HepG2 (cell line): Measurements from ENCODE around the gene HNRNPF. TPM values are rescaled to one million over a fixed set of nuclear protein-coding genes. Genes with fewer than 3 reads are reported as not detected.
"Not testable (repeated sequence)": the region's sequence is repeated elsewhere in the genome, so short reads cannot be mapped to it uniquely, and the experiment has no call there.

Source experiments
- ATAC-seq: fragments of 200-7000 bp; cut with Tn5 transposase; 3 replicates; pipeline ENCODE4 v1.9.1; 2020; ENCODE audit warnings: mild to moderate bottlenecking, moderate library complexity
- BruUV-seq: library from RNA; stranded (reverse); fragments of 400-500 nt; replicated peaks from 2 replicates; lab custom pipeline; 2021; lab: Mats Ljungman, UMichigan
- CTCF ChIA-PET: fragments of 300-600 bp; formaldehyde crosslinking; extraction: SDS; loops from one replicate; lab custom pipeline; 2021; ENCODE audit warnings: low total read pairs, inconsistent platforms, low intra/inter-chr PET ratio; lab: Yijun Ruan, JAX
- POLR2A ChIA-PET: fragments of 350-600 bp; sonication (Branson Sonifier 250); formaldehyde crosslinking; loops from one replicate; lab custom pipeline; 2020; ENCODE audit warnings: antibody characterized with exemption, inconsistent platforms; lab: Yijun Ruan, JAX
- DNase-seq: peaks from one replicate; pipeline ENCODE4 v3.0.0-alpha.2; 2015; ENCODE audit warnings: low spot score
- FAIRE-seq: peaks from 3 replicates; lab custom pipeline; 2011; peaks lifted over from hg19 to GRCh38; lab: Jason Lieb, UNC
- H2AFZ ChIP-seq: one replicate; pipeline ENCODE4 v1.6.1; 2011; ENCODE audit warnings: low read length, inconsistent platforms
- H3K27ac ChIP-seq: fragments of 300-600 bp; 3 replicates; pipeline ENCODE4 v1.8.0; 2011; ENCODE audit warnings: mixed run types, mild to moderate bottlenecking, mixed read lengths, low read length, inconsistent platforms; ENCODE audit not compliant: insufficient read depth; ENCODE audit errors: extremely low read length
- H3K27me3 ChIP-seq, 2 experiments: fragments of 200-600 bp in 1 of 2; 2 replicates in 1 of 2; 3 replicates in 1 of 2; pipeline versions ENCODE4 v1.6.0 to v1.8.0; 2011; ENCODE audit warnings: low read length in 2 of 2, mild to moderate bottlenecking in 2 of 2, moderate library complexity in 2 of 2, inconsistent platforms in 1 of 2; ENCODE audit not compliant: insufficient read depth in 2 of 2, control insufficient read depth in 1 of 2
- H3K36me3 ChIP-seq, 2 experiments: fragments of 200-600 bp in 1 of 2; replicated peaks in 1 of 2; 2 replicates in 1 of 2; 3 replicates in 1 of 2; pipeline versions ENCODE4 v1.5.1 to v1.8.0; 2011; ENCODE audit warnings: low read length in 2 of 2, inconsistent platforms in 1 of 2; ENCODE audit not compliant: insufficient read depth in 2 of 2, control insufficient read depth in 1 of 2
- H3K4me1 ChIP-seq: 2 replicates; pipeline ENCODE4 v1.5.1; 2012; ENCODE audit warnings: low read length, inconsistent platforms; ENCODE audit not compliant: insufficient read depth
- H3K4me2 ChIP-seq: 2 replicates; pipeline ENCODE4 v1.6.0; 2011; ENCODE audit warnings: low read depth, low read length, inconsistent platforms
- H3K4me3 ChIP-seq, 3 experiments: fragments of 200-600 bp in 1 of 3; sonication (generic), shearing (Covaris generic) in 1 of 3; replicated peaks in 1 of 3; 2 replicates each; pipeline ENCODE4 v1.5.1; 2011 to 2016; ENCODE audit warnings: low read length in 3 of 3, inconsistent platforms in 2 of 3, low read depth in 2 of 3, mild to moderate bottlenecking in 2 of 3, control low read depth in 1 of 3, mixed read lengths in 1 of 3; ENCODE audit not compliant: insufficient read depth in 1 of 3
- H3K79me2 ChIP-seq: one replicate; pipeline ENCODE4 v1.6.1; 2011; ENCODE audit warnings: low read length, inconsistent platforms; ENCODE audit not compliant: insufficient read depth
- H3K9ac ChIP-seq: 2 replicates; pipeline ENCODE4 v1.6.0; 2011; ENCODE audit warnings: mild to moderate bottlenecking, low read depth, low read length, inconsistent platforms; ENCODE audit not compliant: insufficient read depth
- H3K9me3 ChIP-seq: 2 replicates; pipeline ENCODE4 v1.5.1; 2012; ENCODE audit warnings: mild to moderate bottlenecking, low read length
- H4K20me1 ChIP-seq: 2 replicates; pipeline ENCODE4 v1.6.0; 2011; ENCODE audit warnings: inconsistent platforms, mild to moderate bottlenecking, low read length, moderate library complexity; ENCODE audit not compliant: insufficient read depth
- MEIS1 ChIP-seq: sonication (generic); formaldehyde crosslinking; IDR thresholded peaks from 2 replicates; pipeline ENCODE4 v1.9.0; 2021; ENCODE audit warnings: mild to moderate bottlenecking, missing genetic modification reagents, moderate library complexity, borderline replicate concordance
- MIXL1 ChIP-seq: IDR thresholded peaks from 2 replicates; pipeline ENCODE4 v1.6.1; 2016
- ZNF761 ChIP-seq: sonication (generic); formaldehyde crosslinking; conservative IDR thresholded peaks from 2 replicates; pipeline ENCODE4 v1.4.0; 2020; ENCODE audit warnings: mild to moderate bottlenecking, missing genetic modification reagents
- whole genome bisulfite sequencing: methylation state at CpG from one replicate; pipeline ENCODE4 v1.1.6; 2017; ENCODE audit warnings: low lambda C conversion rate; 5-methylcytosine and 5-hydroxymethylcytosine counted together
- in situ Hi-C: cut with HindIII; loops from 2 replicates; pipeline ENCODE4 v1.10.0; 2017; ENCODE audit warnings: low pct_unique_long_range_greater_than_20kb; ENCODE audit not compliant: extremely low pct_ligation_motif_present
- intact Hi-C: fragments of 100-400 bp; cut with micrococcal nuclease; formaldehyde crosslinking; loops from one replicate; pipeline ENCODE4 v1.10.0; 2022; ENCODE audit not compliant: unreplicated experiment
- polyA plus RNA-seq, 8 experiments: library from polyadenylated mRNA; depleted of rRNA in 3 of 8; stranded (reverse) in 7 of 8; unstranded in 1 of 8; fragments of >200 nt; fragmentation: Illumina TruSeq in 4 of 8; extraction: Trizol in 4 of 8; gene quantifications; 2 replicates each; pipeline versions ENCODE4 v1.2.1 to v1.2.3, GENCODE V29; 2011 to 2016; ENCODE audit warnings: low read depth in 4 of 8, missing spikeins in 1 of 8, mixed read lengths in 1 of 8; ENCODE audit not compliant: insufficient read depth in 1 of 8
- total RNA-seq, 5 experiments: library from RNA; depleted of rRNA; stranded (reverse); fragments of >200 nt; fragmentation: Illumina TruSeq; extraction: Trizol; gene quantifications; 2 replicates each; pipeline ENCODE4 v1.2.3, GENCODE V29; 2016; ENCODE audit warnings: low read depth in 1 of 5
- TF ChIP-seq, protein P1 (sequence below): sonication (generic); formaldehyde crosslinking; IDR thresholded peaks from 2 replicates; pipeline ENCODE4 v1.9.0; 2021; ENCODE audit warnings: missing genetic modification reagents, mild to moderate bottlenecking, borderline replicate concordance
- TF ChIP-seq, protein P2 (sequence below), 2 experiments: sonication (generic) in 1 of 2; formaldehyde crosslinking in 1 of 2; IDR thresholded peaks; 2 replicates each; pipeline versions ENCODE4 v1.5.1 to v1.6.1; 2011 to 2020; ENCODE audit warnings: borderline replicate concordance in 1 of 2, low read depth in 1 of 2, low read length in 1 of 2, mild to moderate bottlenecking in 1 of 2, missing genetic modification reagents in 1 of 2, moderate library complexity in 1 of 2
- TF ChIP-seq, protein P3 (sequence below): sonication (generic); formaldehyde crosslinking; conservative IDR thresholded peaks from 2 replicates; pipeline ENCODE4 v1.4.0; 2020; ENCODE audit warnings: missing genetic modification reagents

HNRNPF gene
- total and polyA plus RNA-seq, 2 of the 13 experiments (the other 11 are each of a cell fraction or from before 2014, with no cell fraction given) = 166 to 308 TPM

DNA sequence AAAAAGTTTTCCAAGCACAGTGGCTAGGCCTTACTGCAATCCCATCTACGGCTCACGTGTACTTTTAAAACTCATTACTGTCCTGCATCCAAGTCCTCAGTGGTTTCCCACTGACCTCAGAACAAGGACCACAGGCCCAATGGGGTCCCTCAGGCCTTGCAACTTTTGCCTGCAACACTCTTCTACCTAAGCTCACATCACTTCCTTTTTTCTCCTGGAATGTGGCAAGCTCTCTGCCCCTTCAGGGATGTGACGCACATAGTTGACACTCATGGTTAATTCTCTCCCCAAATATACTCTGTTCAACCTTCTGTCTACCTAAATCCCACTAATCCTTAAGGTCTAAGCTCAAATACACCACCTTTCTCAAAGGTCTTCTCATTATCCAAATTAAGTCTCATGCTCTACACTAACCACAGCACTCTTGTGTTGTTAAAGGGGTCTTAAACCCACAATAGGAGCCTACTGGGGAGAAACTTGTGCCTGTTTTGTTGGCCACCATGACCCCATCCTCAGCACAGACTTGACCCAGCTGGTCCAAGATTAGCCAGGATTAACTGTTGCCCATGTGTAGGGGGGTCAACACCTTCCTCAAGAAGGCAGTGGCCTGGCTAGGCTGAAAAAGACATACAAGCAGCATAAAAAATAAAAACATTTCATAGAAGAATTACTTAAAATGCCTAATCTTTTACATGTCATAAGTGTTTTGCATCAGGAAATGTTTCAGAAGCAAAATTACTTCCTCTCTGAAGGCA is 15.2 kb downstream of the HNRNPF start:
- H4K20me1 ChIP-seq = peaks cover 78% of the 10 kb centered on the region
- in situ Hi-C loops = no loop called here
- intact Hi-C loops = no loop called here
- H3K27me3 ChIP-seq = no peaks in the 10 kb centered on the region; a peak in 1 of 5 replicates
- no peak for FAIRE-seq
- 87% methylated on average over 3 of the region's 3 CpGs for WGBS
- TF ChIP-seq MEIS1 (CRISPR knock-in tag) (no peak), ZNF761 (CRISPR knock-in tag) (no peak), MIXL1 (CRISPR knock-in tag) (no peak)
- TF ChIP-seq, protein P1, sequence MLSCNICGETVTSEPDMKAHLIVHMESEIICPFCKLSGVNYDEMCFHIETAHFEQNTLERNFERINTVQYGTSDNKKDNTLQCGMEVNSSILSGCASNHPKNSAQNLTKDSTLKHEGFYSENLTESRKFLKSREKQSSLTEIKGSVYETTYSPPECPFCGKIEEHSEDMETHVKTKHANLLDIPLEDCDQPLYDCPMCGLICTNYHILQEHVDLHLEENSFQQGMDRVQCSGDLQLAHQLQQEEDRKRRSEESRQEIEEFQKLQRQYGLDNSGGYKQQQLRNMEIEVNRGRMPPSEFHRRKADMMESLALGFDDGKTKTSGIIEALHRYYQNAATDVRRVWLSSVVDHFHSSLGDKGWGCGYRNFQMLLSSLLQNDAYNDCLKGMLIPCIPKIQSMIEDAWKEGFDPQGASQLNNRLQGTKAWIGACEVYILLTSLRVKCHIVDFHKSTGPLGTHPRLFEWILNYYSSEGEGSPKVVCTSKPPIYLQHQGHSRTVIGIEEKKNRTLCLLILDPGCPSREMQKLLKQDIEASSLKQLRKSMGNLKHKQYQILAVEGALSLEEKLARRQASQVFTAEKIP = no peak
- TF ChIP-seq, protein P2, sequence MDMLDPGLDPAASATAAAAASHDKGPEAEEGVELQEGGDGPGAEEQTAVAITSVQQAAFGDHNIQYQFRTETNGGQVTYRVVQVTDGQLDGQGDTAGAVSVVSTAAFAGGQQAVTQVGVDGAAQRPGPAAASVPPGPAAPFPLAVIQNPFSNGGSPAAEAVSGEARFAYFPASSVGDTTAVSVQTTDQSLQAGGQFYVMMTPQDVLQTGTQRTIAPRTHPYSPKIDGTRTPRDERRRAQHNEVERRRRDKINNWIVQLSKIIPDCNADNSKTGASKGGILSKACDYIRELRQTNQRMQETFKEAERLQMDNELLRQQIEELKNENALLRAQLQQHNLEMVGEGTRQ (IDR thresholded peaks at IDR 0.05; ENCODE audit: low read depth, low read length) = no peak
- TF ChIP-seq, protein P2 (CRISPR knock-in tag; IDR thresholded peaks at IDR 0.05; ENCODE audit: borderline replicate concordance) = no peak
- TF ChIP-seq, protein P3, sequence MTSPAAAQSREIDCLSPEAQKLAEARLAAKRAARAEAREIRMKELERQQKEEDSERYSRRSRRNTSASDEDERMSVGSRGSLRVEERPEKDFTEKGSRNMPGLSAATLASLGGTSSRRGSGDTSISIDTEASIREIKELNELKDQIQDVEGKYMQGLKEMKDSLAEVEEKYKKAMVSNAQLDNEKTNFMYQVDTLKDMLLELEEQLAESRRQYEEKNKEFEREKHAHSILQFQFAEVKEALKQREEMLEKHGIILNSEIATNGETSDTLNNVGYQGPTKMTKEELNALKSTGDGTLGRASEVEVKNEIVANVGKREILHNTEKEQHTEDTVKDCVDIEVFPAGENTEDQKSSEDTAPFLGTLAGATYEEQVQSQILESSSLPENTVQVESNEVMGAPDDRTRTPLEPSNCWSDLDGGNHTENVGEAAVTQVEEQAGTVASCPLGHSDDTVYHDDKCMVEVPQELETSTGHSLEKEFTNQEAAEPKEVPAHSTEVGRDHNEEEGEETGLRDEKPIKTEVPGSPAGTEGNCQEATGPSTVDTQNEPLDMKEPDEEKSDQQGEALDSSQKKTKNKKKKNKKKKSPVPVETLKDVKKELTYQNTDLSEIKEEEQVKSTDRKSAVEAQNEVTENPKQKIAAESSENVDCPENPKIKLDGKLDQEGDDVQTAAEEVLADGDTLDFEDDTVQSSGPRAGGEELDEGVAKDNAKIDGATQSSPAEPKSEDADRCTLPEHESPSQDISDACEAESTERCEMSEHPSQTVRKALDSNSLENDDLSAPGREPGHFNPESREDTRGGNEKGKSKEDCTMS (CRISPR knock-in tag) = no peak
- no peak for ATAC-seq
- H3K4me1 ChIP-seq = peaks cover 78% of the 10 kb centered on the region
- POLR2A ChIA-PET = interaction anchor here (1.0 to 1.5 kb wide), 3 partner anchors 9 to 16 kb away, joined by 3 to 4 read pairs (median 4); no protein-coding TSS in a partner anchor
- CTCF ChIA-PET = interaction anchor here (1.2 kb wide), 1 partner anchor 67 kb away, joined by 3 read pairs; no protein-coding TSS in a partner anchor
- peaks cover 19 to 60% of the 10 kb centered on the region in 2 experiments for H3K36me3 ChIP-seq
- no peak overlapping the region for H2AFZ ChIP-seq
- H3K79me2 ChIP-seq = peaks cover 88% of the 10 kb centered on the region
- H3K4me3 ChIP-seq = peak overlapping the region in 2 of 3 experiments; percentile 13 to 76; a peak in 2 of 6 replicates
- DNase-seq = no peak
- H3K9ac ChIP-seq = peak overlapping the region; percentile 96; the same call in 1 of the 2 replicates
- H3K9me3 ChIP-seq = no peaks in the 10 kb centered on the region
- H3K4me2 ChIP-seq = peak overlapping the region; percentile 89
- BruUV-seq = no TSS peak
- H3K27ac ChIP-seq = peak overlapping the region; percentile 7

DNA sequence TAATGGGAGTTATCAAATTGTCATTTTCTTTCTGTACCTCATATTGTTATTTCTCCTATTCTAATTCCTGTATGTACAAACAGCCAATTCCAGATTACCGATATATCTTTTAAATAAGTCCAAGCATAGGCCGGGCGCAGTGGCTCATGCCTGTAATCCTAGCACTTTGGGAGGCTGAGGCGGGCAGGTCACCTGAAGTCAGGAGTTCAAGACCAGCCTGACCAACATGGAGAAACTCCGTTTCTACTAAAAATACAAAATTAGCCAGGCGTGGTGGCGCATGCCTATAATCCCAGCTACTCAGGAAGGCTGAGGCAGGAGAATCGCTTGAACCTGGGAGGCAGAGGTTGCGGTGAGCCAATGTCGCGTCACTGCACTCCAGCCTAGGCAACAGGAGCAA is 15.8 kb downstream of the HNRNPF start:
- H3K9ac ChIP-seq, H2AFZ ChIP-seq, intact Hi-C loops, ATAC-seq, H3K4me3 ChIP-seq, H3K27me3 ChIP-seq, BruUV-seq, FAIRE-seq, in situ Hi-C loops, H3K9me3 ChIP-seq, DNase-seq: not testable (repeated sequence)
- peaks cover 72% of the 10 kb centered on the region for H3K4me1 ChIP-seq
- H3K4me2 ChIP-seq = peak overlapping the region; percentile 40
- POLR2A ChIA-PET = interaction anchor here (1.0 to 1.5 kb wide), 2 partner anchors 8 to 15 kb away, joined by 3 to 4 read pairs; no protein-coding TSS in a partner anchor
- H4K20me1 ChIP-seq = peaks cover 80% of the 10 kb centered on the region
- H3K27ac ChIP-seq = peak overlapping the region; percentile 7
- peaks cover 87% of the 10 kb centered on the region for H3K79me2 ChIP-seq
- 98% methylated on average over 11 of the region's 11 CpGs for WGBS
- peaks cover 23 to 66% of the 10 kb centered on the region in 2 experiments for H3K36me3 ChIP-seq
- CTCF ChIA-PET = interaction anchor here (1.2 kb wide), 1 partner anchor 68 kb away, joined by 3 read pairs; no protein-coding TSS in a partner anchor
